Measurements from ENCODE around the gene EXT2.

Gene EXT2

DNA sequence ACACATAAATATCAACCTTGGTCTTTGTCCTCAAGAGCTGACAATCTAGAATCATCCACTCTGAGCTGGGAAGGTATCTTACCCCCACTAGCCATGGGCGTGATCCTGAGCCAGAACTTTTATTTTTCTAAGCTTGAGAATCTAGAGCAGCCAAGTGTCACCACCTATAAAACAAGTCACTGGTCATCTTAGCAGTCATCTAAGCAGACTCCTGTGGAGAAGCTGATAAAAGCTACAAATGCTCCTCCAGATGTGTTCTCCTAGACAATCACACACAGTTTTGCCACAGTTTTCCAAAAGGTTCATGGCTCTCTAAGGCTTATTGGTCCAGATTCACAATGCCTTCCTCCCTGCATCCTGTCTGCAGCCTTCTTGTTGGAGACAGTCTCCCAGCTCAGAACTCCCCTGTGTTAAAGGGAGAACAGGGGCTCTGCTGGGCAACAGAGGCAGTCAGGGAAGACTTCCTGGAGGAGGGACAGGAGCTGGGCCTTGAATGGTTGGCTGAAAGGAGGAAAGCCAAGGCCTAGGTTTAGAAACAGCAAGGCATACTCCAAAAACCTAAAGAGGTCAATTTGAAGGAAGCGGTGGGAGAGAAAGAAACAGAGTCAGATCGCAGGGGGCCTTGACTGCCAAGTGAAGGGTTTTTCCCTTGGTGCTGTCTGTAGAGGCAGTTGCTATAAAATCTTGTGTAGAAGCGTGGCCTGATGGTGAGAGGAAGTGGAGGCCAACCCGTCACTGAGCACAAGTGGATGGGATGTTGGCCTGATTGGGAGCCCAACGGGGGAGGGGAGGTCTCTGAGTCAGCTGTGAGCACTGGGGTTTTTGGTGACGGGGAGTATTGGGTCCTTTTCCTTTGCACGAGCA, 172.5 kb downstream of the EXT2 start:
- DNase-seq (ENCODE audit: low read depth) = no peak

DNA sequence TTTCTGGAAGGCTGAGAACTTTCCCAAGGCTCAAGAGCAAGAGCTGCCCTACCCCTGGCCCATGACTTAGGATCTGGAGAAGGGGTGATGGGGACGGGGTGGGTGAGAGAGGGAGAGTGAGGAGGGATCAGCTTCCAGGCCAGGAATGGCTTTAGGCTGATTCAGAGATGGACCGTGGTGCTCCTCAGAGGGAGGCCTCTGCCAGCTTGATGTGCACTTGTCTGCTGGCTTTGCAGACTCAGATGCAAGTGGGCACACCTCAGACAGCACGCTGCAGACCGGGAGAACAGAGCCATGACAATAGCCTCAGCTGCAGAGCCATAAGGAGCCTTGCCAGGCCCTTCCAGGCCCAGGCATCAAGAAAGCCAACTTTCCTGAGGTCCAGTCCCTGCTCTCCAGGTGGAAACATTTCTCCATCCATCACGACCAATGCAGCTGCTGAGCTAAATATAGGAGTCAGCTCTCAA, 173.2 kb downstream of the EXT2 start:
- no peak for DNase-seq (ENCODE audit: low read depth)

DNA sequence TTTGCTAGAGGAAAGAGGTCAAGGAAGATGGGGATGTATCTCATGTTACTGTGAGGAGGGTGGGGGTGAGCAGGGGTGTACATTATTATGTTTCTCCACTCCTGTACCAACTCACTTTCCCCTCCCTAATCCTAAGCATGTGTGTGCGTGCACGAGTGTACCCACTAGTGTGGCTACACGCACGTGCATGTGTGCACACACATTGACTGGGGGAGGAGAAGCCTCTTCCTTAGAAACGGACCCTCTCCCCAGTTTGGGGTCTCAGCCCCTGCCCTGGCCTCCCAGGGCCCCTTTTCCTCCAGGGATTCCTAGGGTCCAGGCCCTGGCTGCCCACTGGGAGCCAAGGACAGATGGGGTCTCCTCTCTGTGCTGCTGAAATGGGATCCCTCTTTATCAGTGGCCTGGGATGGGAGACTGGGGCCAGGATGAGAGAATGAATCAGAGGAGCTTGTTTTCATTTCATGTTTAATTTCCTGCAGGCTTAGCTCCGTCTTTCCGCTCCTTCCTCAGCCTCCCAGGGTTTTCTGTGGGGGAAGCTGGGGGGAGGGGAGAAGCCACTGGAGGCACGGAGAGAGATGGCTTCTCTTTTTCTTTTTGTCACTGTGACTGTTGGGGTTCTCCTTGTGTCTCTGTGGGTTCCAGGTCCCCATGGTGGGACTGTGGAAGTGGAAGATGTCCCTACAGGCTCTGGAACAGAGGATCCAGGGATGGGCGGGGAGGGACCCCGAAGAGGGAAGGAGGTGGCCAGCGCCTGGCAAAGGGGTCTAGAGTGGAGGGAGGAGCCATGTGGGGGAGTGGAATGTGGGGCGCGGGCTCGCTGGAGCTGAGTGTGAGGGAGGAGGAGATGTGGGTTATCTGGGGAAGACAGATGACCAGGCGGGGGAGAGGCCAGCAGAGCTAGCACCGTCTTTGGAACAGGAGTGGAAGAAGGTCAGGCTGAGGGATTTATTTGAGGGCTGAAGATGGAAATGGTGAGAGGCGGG, 174.2 kb downstream of the EXT2 start:
- no peak for DNase-seq (ENCODE audit: low read depth)

DNA sequence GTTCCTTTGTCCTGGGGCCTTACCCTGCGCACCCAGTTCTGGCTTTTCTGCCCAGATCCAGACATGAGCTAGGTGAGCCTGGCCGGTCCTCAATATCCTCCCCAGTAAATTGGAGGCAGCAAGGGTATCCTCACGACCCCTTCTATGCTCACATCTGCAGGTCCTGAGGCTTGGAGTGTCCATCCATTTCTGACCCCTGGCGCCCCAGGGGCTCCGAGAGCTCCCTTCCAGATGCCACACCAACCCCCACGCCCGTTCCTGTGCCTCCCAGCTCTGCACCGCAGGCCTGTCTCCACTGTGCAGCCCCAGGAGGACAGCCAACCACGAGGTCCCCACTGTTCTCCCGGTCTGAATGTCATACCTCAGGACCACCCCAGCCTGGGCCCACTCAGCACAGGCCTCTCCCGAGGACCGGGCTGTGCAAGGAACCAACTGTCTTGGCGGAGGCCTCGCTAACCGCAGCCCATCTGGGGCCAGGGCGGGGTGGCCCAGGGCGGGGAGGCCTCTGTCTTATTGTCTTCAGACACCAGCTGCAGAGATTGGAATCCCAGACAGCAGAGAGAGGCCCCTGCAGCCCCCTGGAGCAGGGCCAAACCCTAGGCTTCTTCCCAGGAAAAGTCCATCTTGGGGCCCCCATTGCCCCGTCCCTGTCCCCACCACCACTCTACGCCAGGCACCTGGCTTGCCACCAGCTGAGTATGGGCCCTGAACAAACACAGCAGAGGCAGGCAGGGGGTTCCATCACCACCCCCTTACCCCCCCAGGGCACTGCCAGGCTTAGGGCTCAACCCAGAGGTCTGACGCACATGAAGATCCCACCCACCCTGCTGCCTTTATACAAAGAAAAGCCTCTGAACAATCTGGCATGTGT, 175.2 kb downstream of the EXT2 start:
- DNase-seq (ENCODE audit: low read depth) = no peak

DNA sequence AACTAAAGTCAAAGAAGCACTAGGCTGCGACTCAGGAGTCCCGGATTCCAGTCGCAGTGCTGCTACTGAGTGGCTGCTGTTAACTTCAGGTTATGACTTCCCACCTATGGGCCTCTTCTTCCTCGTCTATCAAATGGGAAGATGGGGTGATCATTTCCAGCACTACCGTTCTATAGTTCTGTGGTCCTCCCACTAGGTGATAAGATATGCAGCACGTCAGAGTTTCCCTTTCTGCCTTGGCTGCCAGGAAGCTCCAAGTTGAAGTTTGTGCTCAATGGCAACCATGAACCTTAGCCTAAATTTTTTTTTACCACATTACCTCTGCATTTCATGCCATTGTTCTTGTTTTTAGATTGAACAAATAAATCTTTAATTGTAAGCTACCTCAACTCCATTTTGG, 175.8 kb downstream of the EXT2 start:
- DNase-seq (ENCODE audit: low read depth) = no peak

DNA sequence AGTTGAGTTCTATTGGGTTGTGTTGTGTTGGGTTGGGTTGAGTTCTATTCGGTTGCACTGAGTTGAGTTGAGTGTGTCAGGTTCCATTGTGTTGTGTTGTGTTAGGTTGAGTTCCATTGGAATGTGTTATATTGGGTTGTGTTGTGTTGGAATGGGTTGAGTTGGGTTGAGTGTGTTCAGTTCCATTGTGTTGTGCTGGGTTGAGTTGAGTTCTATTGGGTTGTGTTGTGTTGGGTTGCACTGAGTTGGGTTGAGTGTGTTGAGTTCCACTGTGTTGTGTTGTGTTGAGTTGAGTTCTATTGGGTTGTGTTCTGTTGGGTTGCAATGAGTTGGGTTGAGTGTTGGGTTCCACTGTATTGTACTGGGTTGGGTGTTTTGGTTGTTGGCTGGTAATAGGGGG, 178.9 kb downstream of the EXT2 start:
- DNase-seq (ENCODE audit: low read depth) = no peak

DNA sequence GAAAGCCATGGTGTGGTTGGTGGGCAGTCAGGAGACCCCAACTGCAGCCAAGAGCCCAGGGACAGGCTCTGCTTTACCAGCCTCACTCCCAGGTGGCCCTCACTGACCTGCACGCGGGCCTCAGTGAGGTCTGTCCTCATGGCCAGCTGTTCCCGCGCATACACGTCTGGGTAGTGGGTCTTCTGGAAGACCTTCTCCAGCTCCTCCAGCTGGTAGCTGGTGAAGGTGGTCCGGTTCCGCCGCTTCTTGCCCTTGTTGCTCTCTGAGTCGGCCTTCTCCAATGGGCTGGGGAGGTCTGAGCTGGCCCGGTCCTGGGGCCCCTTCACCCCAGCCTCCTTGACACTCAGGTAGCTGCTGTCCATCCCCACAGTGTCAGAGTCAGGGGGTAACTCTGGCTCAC, 179.8 kb downstream of the EXT2 start:
- DNase-seq (ENCODE audit: low read depth) = no peak

DNA sequence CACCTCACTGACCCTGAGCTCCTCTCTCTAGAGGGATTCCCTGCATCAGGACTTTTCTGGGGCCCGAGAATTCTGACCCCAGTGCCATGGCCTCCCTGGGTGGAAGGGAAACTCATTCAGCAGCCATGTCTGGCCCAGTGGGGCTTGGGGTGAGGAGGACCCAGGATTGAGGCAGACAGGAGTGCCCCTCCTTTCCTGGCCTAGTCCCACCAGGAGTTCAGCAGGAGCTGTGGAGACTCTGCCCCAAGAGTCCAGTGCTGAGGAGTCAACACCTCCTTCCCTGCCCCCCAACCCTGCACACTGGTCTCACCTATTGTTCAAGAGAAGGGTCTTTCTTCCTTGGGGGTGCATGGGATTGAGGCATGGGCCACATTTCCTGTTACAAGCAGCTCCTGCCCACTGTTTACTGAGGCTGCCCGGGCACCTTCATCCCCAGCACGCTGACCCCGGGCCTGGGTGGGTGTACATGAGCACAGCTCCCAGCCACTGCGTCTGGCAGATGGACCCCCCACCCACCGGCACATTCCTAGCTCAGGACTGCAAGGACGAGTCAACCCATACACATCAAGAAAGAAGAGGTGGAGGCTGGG, 180.6 kb downstream of the EXT2 start:
- no peak for DNase-seq (ENCODE audit: low read depth)

DNA sequence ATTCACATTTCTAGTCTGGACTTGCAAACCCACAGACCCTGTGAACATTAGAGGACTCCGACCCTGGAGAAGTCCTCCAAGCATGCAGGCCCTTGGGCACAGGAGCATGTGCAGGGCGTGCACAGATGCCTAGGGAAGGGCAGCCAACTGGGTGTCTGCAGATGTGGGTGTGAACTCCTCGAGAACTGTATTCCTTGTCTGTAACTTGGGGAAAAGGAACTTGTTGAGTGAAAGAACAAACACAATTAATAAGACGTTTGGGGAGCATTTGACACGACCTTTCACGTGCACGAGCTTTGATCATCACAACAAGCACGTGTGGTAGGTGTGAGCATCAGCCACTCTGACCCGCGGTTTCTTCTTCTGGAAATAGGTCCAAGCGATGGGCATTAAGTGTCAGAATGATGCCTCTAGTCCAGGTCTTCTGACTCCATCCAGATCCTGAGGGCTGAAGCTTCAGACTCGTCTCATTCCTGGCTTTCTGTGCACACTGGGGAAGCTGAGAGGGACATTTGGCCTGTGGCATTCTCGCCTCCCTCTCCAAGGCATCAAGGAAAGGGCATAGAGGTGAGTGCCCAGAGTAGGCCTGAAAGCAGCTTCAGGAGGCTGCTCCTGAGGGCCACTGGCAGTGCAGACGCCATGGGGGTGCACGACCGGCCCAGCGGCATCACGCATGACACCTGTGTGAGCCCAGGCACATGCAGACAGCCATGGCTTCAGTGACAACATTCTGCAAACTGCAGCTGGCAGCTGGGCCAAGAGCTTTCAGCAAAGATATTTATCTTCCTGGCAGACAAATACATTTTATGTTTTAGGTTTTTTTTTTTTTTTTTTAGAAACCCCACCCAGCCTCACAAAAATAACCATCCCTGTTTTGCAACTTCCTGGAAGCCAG, 182.0 kb downstream of the EXT2 start:
- no peak for DNase-seq (ENCODE audit: low read depth)

DNA sequence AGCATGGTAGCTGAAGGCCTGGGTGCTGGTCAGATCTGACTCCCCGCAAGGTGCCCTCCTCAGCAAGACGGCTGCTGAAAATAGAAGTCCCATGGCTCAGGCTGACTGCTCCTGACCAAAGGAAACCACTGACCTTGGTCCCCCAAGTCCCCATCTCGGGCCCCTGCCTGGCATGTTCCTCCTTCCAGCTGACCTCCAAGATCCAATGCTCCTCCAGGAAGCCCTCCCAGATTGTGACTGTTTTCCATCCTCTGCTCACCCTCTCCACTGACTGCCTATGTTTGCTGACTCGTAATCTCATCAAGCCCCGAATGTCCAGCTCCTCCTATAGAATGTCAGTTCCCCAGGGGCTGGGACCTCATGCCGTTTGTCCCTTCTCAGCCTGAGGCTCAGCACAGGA, 184.0 kb downstream of the EXT2 start:
- DNase-seq (ENCODE audit: low read depth) = no peak

DNA sequence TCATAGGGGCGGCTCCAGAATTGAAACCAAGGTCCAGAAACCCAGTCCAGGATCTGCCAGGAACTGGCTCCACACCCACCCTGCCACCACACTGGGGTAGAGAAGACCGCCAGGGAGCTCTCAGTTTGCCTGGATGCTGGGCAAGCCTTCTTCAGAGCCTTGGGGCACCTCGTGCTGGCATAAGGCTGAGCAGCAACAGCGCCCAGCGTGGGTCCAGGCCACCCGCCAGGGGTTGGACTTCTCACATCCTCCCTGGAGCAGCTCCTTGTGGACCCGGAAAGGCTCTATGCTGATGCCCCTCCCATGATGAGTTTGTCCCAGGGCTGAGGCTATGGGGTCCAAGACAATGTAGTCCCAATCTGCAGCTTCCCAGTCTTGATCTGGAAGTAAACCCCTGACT, 184.8 kb downstream of the EXT2 start:
- DNase-seq (ENCODE audit: low read depth) = no peak

DNA sequence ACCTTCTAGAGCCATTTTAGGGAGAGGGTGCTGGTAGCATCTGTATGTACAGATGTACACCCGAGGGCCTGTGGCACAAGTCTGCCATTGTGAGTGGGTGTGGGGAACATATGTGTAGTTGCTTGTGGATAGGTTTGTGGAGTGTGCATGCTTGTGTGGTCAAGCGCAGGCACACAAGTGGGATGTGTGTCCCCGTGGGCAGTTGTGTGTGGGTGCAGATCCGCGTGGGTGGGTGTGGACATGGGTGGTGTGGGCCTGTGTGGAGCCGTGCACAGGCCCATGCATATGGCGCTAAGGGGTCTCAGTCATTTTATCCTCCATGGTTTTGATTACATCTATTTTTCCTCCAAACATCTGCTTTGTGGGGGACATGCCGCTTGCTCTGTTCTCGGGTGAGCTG, 185.7 kb downstream of the EXT2 start:
- DNase-seq (ENCODE audit: low read depth) = no peak

DNA sequence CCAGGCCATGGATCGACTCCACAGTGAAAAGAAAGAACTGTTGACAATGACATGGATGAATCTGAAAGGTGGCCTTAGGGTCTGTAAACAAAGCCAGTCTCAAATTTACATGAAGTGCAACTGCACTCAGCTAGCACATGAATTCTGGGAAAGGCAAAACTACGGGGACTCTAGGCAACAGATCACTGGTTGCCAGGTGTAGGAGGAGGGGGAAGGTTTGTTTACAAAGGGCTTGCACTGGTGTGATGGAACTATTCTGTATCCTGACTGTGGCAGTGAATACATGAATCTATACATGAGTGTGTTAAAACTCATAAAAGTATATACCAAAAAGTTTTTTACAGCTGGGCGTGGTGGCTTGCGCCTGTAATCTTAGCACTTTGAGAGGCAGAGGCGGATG, 187.1 kb downstream of the EXT2 start:
- DNase-seq (ENCODE audit: low read depth) = no peak

DNA sequence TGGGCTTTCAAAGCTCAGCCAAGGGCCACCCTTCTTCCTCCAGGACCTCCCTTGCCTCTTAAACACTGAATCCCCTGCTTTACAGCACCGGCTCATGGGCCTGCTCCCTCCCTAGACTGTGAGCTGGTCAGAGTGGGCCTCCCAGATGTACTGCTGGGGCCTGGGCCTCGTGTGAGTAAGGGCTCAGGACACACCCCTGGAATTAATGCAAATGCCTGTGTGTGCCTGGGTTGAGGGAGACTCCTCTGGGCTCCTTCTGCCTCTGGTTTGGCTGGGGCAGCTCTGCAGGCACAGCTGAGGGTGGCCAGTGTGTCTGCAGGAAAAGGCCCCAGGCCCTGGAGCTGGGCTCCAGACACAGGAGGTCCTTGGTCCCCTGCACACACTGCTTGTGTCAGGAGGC, 190.3 kb downstream of the EXT2 start:
- DNase-seq (ENCODE audit: low read depth) = no peak

DNA sequence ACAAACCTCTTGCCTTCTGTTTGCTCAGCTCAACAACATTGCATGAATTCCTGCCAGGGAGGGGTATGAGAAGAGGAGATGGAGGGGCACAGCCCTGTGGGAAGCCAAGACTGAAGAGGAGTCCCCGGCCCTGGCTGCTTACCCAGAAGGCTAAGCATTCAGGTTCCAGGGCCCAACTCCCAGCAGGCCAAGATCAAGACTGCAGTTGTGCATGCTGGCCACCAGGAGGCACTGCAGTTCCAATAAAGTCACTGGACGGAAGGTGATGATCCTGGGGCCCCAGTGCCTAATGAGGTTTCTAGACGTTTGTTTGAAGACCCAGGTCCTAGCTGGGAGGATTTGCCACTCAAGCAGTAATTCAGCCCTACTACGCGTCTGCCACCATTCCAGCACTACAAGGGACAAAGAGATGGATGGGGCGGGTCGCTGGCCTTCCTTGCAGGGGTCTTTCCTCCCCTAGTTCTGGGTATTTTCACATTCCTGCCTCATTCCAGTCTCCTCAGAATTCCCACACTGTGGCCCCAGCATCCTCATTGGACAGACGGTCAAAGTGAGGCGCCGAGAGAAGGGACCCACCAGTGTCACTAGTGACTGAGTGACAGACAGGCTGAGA, 190.9 kb downstream of the EXT2 start:
- peak; percentile 58 for DNase-seq (ENCODE audit: low read depth)

DNA sequence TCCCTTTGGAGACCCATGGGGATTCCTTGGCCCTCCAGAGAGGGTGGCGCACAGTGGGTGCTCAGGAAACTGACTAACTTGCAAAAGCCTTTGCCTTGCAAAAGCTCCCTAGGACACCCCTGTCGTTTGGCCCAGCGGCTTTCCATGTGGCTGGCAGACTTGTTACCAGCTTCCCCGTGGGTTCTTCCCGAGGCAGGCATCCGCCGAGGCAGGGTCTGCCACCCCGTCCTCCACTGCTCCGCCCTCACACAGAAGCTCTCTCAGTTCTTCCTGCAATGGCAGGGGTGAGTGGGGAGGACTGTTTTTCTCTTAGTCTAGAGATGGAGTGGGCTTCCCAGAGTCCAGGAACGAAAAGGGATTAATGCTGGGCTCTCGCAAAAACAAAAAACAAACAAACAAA, 191.4 kb downstream of the EXT2 start:
- DNase-seq (ENCODE audit: low read depth) = no peak

DNA sequence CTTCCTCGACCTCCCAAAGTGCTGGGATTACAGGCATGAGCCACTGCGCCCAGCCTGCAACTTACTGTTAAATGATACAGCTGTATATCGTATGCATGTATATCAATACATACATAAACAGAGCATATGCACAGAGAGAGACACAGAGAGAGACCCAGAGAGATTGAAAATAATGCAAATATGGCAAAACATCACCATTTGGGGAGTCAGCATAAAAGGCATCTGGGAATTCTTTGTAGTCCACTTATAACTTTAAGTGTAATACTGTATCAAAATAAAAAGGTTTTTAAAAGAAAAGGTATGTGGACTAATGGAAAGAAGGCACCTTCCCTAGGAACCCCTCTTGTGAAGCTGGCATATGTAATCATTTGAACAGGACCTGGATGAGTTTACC, 192.7 kb downstream of the EXT2 start:
- DNase-seq (ENCODE audit: low read depth) = no peak

DNA sequence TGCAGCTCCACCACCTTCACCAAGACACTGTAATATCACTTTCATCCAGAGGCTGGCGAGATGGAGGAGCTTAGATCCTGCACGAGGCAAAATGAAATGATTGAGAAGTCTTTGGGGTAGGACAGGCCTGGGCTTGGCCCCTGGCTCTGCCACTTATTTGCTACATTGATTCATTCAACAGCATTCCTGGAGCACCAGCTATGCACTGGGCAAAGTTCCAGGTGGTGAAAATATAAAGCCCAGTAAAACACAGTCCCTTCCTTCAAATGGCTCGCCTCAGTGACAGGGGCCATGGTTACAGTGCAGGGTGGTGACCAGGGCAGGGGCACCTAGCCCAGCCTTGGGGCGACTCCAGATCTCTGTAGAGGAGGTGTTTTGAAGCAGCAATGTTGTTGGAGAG, 194.7 kb downstream of the EXT2 start:
- DNase-seq (ENCODE audit: low read depth) = no peak

Measured in activated T-cell treated with anti-CD3 and anti-CD28 coated beads for 48 hours (primary cell).